SU-DHL-6 (cell line): ENCODE data around the gene CCR8.

Source experiments
- EZH2phosphoT487 ChIP-seq: fragments of 200-600 bp; sonication (generic), shearing (Covaris generic); conservative IDR thresholded peaks from 2 replicates; pipeline ENCODE4 v1.6.1; 2018; ENCODE audit warnings: mild to moderate bottlenecking, antibody characterized with exemption, low read length, moderate library complexity, mixed read lengths
- TF ChIP-seq, protein P1 (sequence below): fragments of 200-600 bp; sonication (generic); IDR thresholded peaks from one replicate; pipeline ENCODE4 v1.5.1; 2017; ENCODE audit warnings: antibody characterized with exemption, mild to moderate bottlenecking, low read length, moderate library complexity; ENCODE audit not compliant: insufficient read depth, poor library complexity, severe bottlenecking

- TF ChIP-seq, protein P1, sequence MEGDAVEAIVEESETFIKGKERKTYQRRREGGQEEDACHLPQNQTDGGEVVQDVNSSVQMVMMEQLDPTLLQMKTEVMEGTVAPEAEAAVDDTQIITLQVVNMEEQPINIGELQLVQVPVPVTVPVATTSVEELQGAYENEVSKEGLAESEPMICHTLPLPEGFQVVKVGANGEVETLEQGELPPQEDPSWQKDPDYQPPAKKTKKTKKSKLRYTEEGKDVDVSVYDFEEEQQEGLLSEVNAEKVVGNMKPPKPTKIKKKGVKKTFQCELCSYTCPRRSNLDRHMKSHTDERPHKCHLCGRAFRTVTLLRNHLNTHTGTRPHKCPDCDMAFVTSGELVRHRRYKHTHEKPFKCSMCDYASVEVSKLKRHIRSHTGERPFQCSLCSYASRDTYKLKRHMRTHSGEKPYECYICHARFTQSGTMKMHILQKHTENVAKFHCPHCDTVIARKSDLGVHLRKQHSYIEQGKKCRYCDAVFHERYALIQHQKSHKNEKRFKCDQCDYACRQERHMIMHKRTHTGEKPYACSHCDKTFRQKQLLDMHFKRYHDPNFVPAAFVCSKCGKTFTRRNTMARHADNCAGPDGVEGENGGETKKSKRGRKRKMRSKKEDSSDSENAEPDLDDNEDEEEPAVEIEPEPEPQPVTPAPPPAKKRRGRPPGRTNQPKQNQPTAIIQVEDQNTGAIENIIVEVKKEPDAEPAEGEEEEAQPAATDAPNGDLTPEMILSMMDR, result no peak
- no peak for TF ChIP-seq EZH2phosphoT487
These were observed 2.3 kb upstream of the CCR8 start for GRCh38 chr3:39327053-39327745.
